H1 (cell line): Measurements from ENCODE around the gene TCN2. TPM values are rescaled to one million over a fixed set of nuclear protein-coding genes. Genes with fewer than 3 reads are reported as not detected.

Experiments
- JUND ChIP-seq: IDR thresholded peaks from 2 replicates; pipeline ENCODE4 v1.6.1; 2011; ENCODE audit warnings: mild to moderate bottlenecking, improper control_type of control experiment, low read length
- KDM4A ChIP-seq: IDR thresholded peaks from one replicate; pipeline ENCODE4 v1.7.1; 2012; ENCODE audit warnings: low read depth, mild to moderate bottlenecking, moderate library complexity, low read length, inconsistent platforms; ENCODE audit not compliant: severe bottlenecking
- polyA plus RNA-seq, 7 experiments: library from polyadenylated mRNA; depleted of rRNA in 3 of 7; stranded (reverse) in 5 of 7; unstranded in 2 of 7; fragments of >200 nt in 5 of 7; fragments of 200-250 nt in 2 of 7; gene quantifications; 1 replicate in 5 of 7; 2 replicates in 1 of 7; 4 replicates in 1 of 7; pipeline versions ENCODE4 v1.2.1 to v1.2.3, GENCODE V29; 2011 to 2013; ENCODE audit warnings: missing spikeins in 2 of 7, mixed read lengths in 2 of 7
- total RNA-seq: library from RNA; stranded (reverse); fragmentation: NEBNext Ultra II Directional; extraction: Animal tissue kit (Norgen Biotek cat#: 25700); gene quantifications from 2 replicates; pipeline ENCODE4 v1.2.1, GENCODE V29; 2021
- TF ChIP-seq, protein P1 (sequence below): fragments of 300-600 bp; sonication (generic); IDR thresholded peaks from 2 replicates; pipeline ENCODE4 v1.7.1; 2012; ENCODE audit warnings: low read length, moderate library complexity, mild to moderate bottlenecking, inconsistent platforms; ENCODE audit not compliant: insufficient replicate concordance
- TF ChIP-seq, protein P2 (sequence below): IDR thresholded peaks from 2 replicates; pipeline ENCODE4 v1.6.1; 2012; ENCODE audit warnings: inconsistent platforms

Gene TCN2
- total and polyA plus RNA-seq, 2 of the 8 experiments (the other 6 are each of a cell fraction or from before 2014, with no cell fraction given), result 30.0 to 87.8 TPM

DNA sequence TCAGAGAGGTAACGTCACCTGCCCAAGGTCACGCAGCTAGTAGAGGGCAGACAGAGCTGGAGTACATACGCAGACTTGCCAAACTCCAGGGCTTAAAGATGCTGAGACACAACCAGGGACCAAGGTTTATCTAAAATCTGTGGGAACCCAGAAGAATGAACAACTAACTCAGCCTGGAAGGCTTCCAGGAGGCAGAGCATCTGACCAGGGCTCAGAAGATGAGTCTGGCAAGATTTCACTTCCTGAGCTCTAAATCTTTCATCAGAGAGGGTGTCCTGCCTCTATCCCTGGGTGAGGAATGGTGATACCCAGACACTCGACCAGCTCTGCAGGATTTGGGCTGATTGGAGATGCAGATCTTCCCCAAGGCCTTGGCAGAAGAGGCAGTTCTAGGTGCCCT, 41.6 kb upstream of the TCN2 start (continued):
- TF ChIP-seq, protein P1, sequence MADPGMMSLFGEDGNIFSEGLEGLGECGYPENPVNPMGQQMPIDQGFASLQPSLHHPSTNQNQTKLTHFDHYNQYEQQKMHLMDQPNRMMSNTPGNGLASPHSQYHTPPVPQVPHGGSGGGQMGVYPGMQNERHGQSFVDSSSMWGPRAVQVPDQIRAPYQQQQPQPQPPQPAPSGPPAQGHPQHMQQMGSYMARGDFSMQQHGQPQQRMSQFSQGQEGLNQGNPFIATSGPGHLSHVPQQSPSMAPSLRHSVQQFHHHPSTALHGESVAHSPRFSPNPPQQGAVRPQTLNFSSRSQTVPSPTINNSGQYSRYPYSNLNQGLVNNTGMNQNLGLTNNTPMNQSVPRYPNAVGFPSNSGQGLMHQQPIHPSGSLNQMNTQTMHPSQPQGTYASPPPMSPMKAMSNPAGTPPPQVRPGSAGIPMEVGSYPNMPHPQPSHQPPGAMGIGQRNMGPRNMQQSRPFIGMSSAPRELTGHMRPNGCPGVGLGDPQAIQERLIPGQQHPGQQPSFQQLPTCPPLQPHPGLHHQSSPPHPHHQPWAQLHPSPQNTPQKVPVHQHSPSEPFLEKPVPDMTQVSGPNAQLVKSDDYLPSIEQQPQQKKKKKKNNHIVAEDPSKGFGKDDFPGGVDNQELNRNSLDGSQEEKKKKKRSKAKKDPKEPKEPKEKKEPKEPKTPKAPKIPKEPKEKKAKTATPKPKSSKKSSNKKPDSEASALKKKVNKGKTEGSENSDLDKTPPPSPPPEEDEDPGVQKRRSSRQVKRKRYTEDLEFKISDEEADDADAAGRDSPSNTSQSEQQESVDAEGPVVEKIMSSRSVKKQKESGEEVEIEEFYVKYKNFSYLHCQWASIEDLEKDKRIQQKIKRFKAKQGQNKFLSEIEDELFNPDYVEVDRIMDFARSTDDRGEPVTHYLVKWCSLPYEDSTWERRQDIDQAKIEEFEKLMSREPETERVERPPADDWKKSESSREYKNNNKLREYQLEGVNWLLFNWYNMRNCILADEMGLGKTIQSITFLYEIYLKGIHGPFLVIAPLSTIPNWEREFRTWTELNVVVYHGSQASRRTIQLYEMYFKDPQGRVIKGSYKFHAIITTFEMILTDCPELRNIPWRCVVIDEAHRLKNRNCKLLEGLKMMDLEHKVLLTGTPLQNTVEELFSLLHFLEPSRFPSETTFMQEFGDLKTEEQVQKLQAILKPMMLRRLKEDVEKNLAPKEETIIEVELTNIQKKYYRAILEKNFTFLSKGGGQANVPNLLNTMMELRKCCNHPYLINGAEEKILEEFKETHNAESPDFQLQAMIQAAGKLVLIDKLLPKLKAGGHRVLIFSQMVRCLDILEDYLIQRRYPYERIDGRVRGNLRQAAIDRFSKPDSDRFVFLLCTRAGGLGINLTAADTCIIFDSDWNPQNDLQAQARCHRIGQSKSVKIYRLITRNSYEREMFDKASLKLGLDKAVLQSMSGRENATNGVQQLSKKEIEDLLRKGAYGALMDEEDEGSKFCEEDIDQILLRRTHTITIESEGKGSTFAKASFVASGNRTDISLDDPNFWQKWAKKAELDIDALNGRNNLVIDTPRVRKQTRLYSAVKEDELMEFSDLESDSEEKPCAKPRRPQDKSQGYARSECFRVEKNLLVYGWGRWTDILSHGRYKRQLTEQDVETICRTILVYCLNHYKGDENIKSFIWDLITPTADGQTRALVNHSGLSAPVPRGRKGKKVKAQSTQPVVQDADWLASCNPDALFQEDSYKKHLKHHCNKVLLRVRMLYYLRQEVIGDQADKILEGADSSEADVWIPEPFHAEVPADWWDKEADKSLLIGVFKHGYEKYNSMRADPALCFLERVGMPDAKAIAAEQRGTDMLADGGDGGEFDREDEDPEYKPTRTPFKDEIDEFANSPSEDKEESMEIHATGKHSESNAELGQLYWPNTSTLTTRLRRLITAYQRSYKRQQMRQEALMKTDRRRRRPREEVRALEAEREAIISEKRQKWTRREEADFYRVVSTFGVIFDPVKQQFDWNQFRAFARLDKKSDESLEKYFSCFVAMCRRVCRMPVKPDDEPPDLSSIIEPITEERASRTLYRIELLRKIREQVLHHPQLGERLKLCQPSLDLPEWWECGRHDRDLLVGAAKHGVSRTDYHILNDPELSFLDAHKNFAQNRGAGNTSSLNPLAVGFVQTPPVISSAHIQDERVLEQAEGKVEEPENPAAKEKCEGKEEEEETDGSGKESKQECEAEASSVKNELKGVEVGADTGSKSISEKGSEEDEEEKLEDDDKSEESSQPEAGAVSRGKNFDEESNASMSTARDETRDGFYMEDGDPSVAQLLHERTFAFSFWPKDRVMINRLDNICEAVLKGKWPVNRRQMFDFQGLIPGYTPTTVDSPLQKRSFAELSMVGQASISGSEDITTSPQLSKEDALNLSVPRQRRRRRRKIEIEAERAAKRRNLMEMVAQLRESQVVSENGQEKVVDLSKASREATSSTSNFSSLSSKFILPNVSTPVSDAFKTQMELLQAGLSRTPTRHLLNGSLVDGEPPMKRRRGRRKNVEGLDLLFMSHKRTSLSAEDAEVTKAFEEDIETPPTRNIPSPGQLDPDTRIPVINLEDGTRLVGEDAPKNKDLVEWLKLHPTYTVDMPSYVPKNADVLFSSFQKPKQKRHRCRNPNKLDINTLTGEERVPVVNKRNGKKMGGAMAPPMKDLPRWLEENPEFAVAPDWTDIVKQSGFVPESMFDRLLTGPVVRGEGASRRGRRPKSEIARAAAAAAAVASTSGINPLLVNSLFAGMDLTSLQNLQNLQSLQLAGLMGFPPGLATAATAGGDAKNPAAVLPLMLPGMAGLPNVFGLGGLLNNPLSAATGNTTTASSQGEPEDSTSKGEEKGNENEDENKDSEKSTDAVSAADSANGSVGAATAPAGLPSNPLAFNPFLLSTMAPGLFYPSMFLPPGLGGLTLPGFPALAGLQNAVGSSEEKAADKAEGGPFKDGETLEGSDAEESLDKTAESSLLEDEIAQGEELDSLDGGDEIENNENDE, result no peak
- TF ChIP-seq, protein P2, sequence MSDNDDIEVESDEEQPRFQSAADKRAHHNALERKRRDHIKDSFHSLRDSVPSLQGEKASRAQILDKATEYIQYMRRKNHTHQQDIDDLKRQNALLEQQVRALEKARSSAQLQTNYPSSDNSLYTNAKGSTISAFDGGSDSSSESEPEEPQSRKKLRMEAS, result no peak
- TF ChIP-seq KDM4A (no peak), JUND (no peak)
